Parathyroid adenoma (tissue), 2 donors: ENCODE results near the gene ATOH1.

Experiments used
- H2AFZ ChIP-seq: fragments of 300-600 bp; sonication (generic); one replicate; pipeline ENCODE4 v1.7.0; 2017; ENCODE audit warnings: antibody characterized with exemption, mild to moderate bottlenecking
- H3K27ac ChIP-seq: fragments of 300-600 bp; sonication (generic); one replicate; pipeline ENCODE4 v1.7.0; 2017
- H3K27me3 ChIP-seq: fragments of 300-600 bp; sonication (generic); one replicate; pipeline ENCODE4 v1.7.0; 2017; ENCODE audit warnings: low read length; ENCODE audit not compliant: control insufficient read depth, insufficient read depth
- H3K36me3 ChIP-seq: fragments of 300-600 bp; sonication (generic); one replicate; pipeline ENCODE4 v1.7.0; 2017; ENCODE audit warnings: low read length; ENCODE audit not compliant: control insufficient read depth, insufficient read depth
- H3K4me1 ChIP-seq: fragments of 300-600 bp; sonication (generic); one replicate; pipeline ENCODE4 v1.7.0; 2017; ENCODE audit warnings: control low read depth
- H3K4me2 ChIP-seq: fragments of 300-600 bp; sonication (generic); one replicate; pipeline ENCODE4 v1.7.0; 2017; ENCODE audit warnings: low read length
- H3K4me3 ChIP-seq: fragments of 300-600 bp; sonication (generic); one replicate; pipeline ENCODE4 v1.7.0; 2017; ENCODE audit warnings: low read depth, low read length
- H3K79me2 ChIP-seq: fragments of 300-600 bp; sonication (generic); one replicate; pipeline ENCODE4 v1.7.0; 2017; ENCODE audit warnings: control low read depth
- H3K9ac ChIP-seq: fragments of 300-600 bp; sonication (generic); one replicate; pipeline ENCODE4 v1.7.0; 2017; ENCODE audit warnings: mild to moderate bottlenecking
- H3K9me3 ChIP-seq: fragments of 300-600 bp; sonication (generic); one replicate; pipeline ENCODE4 v1.7.0; 2017; ENCODE audit warnings: low read length; ENCODE audit not compliant: control insufficient read depth
- CTCF ChIP-seq: fragments of 300-600 bp; sonication (generic); IDR thresholded peaks from one replicate; pipeline ENCODE4 v1.7.0; 2017; ENCODE audit warnings: antibody characterized with exemption, mild to moderate bottlenecking
- donor health status: primary hyperparathyroidism.

Gene ATOH1

DNA sequence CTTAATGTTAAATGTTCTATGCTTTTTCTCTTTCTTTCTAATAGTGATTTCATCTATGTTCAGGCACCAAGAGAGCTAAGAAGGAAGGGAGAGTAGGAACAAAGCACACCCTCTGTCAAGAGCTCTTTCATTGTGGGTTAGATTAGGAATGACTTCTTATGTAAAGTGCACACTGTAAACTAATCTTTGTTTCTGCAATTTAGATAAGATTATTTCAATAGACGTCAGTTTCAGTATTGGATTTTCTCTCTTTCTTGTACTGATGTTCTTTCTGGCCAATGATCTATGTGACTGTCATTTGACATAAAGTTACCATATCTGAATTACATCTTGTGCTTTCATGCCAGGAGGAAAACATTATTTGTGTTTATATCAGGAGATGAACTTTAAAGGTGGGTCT, 48.2 kb downstream of the ATOH1 start:
- H3K4me3 ChIP-seq = no peak overlapping the region
- no peak for TF ChIP-seq CTCF
- no peaks in the 10 kb centered on the region for H3K9me3 ChIP-seq
- H3K27me3 ChIP-seq = no peaks in the 10 kb centered on the region
- H3K79me2 ChIP-seq = no peaks in the 10 kb centered on the region
- no peak overlapping the region for H2AFZ ChIP-seq
- no peak overlapping the region for H3K4me2 ChIP-seq
- no peaks in the 10 kb centered on the region for H3K36me3 ChIP-seq
- H3K27ac ChIP-seq = no peak overlapping the region
- no peaks in the 10 kb centered on the region for H3K4me1 ChIP-seq
- H3K9ac ChIP-seq = no peak overlapping the region

DNA sequence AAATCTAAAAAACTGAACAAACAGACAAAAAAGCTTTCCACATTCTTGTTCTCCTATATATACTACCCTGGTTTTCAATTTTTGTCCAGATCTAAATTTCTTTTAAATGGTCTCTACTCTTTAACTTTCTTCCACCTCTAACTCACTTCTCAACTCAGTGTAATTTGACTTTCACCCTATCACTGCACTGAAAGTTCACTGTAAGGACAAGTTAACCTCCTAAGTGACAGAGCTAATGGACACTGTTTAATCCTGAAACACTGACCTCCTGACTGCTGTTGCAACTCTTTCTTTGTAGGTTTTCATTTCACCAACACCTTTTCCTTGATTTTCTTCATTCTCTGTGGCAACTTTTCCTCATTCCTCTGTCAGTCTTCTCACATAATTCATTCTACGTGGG, 50.0 kb downstream of the ATOH1 start:
- H3K27me3 ChIP-seq = no peaks in the 10 kb centered on the region
- no peaks in the 10 kb centered on the region for H3K36me3 ChIP-seq
- H3K9me3 ChIP-seq = no peaks in the 10 kb centered on the region
- TF ChIP-seq CTCF = no peak
- no peak overlapping the region for H3K9ac ChIP-seq
- H3K4me1 ChIP-seq = no peaks in the 10 kb centered on the region
- no peak overlapping the region for H3K4me3 ChIP-seq
- H3K4me2 ChIP-seq = no peak overlapping the region
- H3K79me2 ChIP-seq = no peaks in the 10 kb centered on the region
- H2AFZ ChIP-seq = no peak overlapping the region
- no peak overlapping the region for H3K27ac ChIP-seq

DNA sequence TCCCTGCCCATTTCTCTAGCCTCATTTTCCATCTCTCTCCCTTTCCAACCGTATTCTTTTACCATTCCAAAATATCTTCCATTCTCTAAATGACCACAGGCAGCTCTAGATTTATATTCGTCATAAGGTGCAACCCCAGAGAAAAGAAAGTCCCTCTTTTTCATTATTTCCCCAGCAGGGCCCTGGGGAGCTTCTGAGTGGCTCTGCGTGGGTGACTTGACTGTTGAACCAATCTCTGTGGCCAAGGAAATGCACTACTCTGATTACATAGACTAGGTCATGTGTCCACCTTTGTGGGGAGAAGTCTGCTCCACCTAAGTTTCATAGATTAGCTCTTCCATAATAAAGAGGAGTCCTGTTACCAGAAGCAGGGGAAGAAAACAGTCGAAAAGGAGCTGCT, 51.4 kb downstream of the ATOH1 start:
- no peak overlapping the region for H2AFZ ChIP-seq
- H3K4me3 ChIP-seq = no peak overlapping the region
- H3K4me2 ChIP-seq = no peak overlapping the region
- H3K4me1 ChIP-seq = no peaks in the 10 kb centered on the region
- no peaks in the 10 kb centered on the region for H3K79me2 ChIP-seq
- H3K27ac ChIP-seq = no peak overlapping the region
- no peaks in the 10 kb centered on the region for H3K27me3 ChIP-seq
- H3K36me3 ChIP-seq = no peaks in the 10 kb centered on the region
- no peak overlapping the region for H3K9ac ChIP-seq
- H3K9me3 ChIP-seq = no peaks in the 10 kb centered on the region
- TF ChIP-seq CTCF = no peak
